ENCODE data around the gene MGME1.

MGME1 gene

GRCh38 chr20:17936286-17936760 lies 32.5 kb upstream of the MGME1 start:
- no peak overlapping the region for H3K27ac Mint-ChIP-seq
- peaks cover 12% of the 10 kb centered on the region for H3K36me3 Mint-ChIP-seq (ENCODE audit: low read depth)
- no peak overlapping the region for H3K4me3 Mint-ChIP-seq
- H3K9me3 Mint-ChIP-seq = peaks cover 4% of the 10 kb centered on the region
- H3K4me1 Mint-ChIP-seq (ENCODE audit: low read depth) = peaks cover 13% of the 10 kb centered on the region
- no peaks in the 10 kb centered on the region for H3K27me3 Mint-ChIP-seq (ENCODE audit: low read depth)

GRCh38 chr20:17936761-17937732 lies 31.8 kb upstream of the MGME1 start:
- Mint-ChIP-seq H3K4me1 (ENCODE audit: low read depth) (peaks cover 13% of the 10 kb centered on the region), H3K9me3 (peaks cover 3% of the 10 kb centered on the region), H3K27ac (no peak overlapping the region), H3K4me3 (no peak overlapping the region), H3K36me3 (ENCODE audit: low read depth) (peaks cover 17% of the 10 kb centered on the region), H3K27me3 (ENCODE audit: low read depth) (no peaks in the 10 kb centered on the region)

GRCh38 chr20:17938871-17939619 lies 29.8 kb upstream of the MGME1 start:
- no peak overlapping the region for H3K27ac Mint-ChIP-seq
- peaks cover 29% of the 10 kb centered on the region for H3K36me3 Mint-ChIP-seq (ENCODE audit: low read depth)
- peaks cover 17% of the 10 kb centered on the region for H3K4me1 Mint-ChIP-seq (ENCODE audit: low read depth)
- H3K9me3 Mint-ChIP-seq = no peaks in the 10 kb centered on the region
- H3K27me3 Mint-ChIP-seq (ENCODE audit: low read depth) = no peaks in the 10 kb centered on the region
- no peak overlapping the region for H3K4me3 Mint-ChIP-seq

GRCh38 chr20:17939622-17940223 lies 29.1 kb upstream of the MGME1 start:
- Mint-ChIP-seq H3K9me3 (no peaks in the 10 kb centered on the region), H3K27me3 (ENCODE audit: low read depth) (no peaks in the 10 kb centered on the region), H3K4me3 (no peak overlapping the region), H3K36me3 (ENCODE audit: low read depth) (peaks cover 30% of the 10 kb centered on the region), H3K27ac (peak overlapping the region; percentile 49), H3K4me1 (ENCODE audit: low read depth) (peaks cover 18% of the 10 kb centered on the region)

DNA sequence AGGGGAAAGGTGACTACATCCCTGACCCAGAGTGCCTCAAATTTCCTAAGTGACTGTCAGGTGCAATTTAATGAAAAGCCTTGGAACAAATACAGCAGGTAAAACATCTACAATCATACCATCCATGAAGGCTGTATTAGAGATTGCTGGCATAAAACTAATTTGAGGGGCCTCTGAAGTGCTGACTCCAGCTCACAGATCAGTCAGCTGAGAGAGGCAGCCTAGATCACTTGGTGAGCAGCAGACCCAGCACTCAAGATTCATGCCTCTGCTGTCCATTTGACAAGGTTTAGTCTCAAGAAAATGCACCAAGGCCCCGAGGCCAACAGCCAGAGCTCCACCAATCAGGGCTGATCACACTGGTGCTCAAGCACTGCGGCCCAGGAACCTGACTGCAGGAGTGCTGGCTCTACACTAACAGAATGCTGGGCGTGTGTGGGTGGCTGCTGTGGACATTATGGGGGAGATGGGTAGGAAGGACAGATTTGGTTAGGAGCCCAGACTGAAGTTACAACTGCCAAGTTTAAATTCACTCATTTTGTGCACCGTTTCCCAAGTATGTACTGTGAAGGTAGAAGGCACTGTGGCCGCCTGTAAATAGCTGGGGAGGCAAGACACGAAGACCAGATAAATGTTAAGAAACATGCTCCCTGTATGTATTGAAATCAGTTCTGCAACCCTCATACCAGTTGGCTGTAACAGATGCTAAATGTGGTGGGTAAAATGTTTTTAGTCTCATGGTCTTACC lies 28.4 kb upstream of the MGME1 start:
- Mint-ChIP-seq H3K36me3 (ENCODE audit: low read depth) (peaks cover 36% of the 10 kb centered on the region), H3K4me3 (no peak overlapping the region)

DNA sequence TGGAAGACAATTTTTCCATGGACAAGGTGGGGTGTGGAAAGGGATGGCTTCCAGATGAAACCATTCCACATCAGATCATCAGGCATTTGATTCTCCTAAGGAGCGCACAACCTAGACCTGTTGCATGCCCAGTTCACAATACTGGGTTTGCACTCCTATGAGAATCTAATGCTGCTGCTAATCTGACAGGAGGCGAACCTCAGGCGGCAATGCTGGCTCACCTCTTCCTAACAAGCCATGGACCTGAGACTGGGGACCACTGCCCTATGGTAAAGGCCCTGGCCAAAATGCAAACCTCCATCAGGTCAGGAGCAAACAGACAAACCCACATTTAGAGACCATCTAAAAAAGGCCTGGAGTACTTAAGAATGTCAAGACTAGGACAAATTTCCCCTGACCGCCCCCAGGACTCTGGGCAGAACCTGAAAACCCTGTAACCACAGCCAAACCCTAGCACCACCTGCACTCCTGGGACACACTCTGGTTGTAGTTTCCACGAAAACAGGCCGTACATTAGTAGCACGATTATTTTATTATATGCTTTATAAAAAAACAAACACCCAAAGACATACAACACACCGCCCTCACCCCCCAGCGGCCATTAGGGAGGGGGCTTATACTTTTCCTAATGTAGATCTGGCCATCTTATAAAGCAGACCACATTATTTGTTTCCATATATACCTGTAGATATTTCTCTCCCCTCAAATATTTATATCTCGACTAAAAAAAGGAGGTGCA lies 27.6 kb upstream of the MGME1 start:
- Mint-ChIP-seq H3K4me3 (no peak overlapping the region), H3K36me3 (ENCODE audit: low read depth) (peaks cover 42% of the 10 kb centered on the region), H3K27ac (no peak overlapping the region), H3K27me3 (ENCODE audit: low read depth) (no peaks in the 10 kb centered on the region), H3K9me3 (no peaks in the 10 kb centered on the region), H3K4me1 (ENCODE audit: low read depth) (peaks cover 22% of the 10 kb centered on the region)

More for the DNA sequence above, 28.4 kb upstream of the MGME1 start:
- peaks cover 22% of the 10 kb centered on the region for H3K4me1 Mint-ChIP-seq (ENCODE audit: low read depth)
- H3K27ac Mint-ChIP-seq = no peak overlapping the region
- no peaks in the 10 kb centered on the region for H3K9me3 Mint-ChIP-seq
- H3K27me3 Mint-ChIP-seq (ENCODE audit: low read depth) = no peaks in the 10 kb centered on the region

DNA sequence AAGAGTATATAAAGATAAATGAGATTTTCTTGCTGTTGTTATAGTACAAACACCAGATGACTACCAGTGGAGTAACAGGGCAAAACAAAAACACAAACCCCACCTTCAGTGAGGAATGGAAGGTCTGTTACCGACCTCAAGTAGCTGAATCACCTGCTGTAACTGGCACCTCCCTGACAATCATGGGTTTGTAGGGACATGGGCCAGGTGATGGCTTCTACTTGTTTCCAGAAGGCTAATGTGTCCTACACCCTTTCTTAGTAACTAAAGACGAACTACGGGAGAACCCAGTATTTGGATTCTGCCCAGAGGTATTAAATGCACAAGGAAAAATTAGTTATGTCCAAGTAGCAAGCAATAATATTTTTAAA lies 27.0 kb upstream of the MGME1 start:
- H3K4me3 Mint-ChIP-seq = no peak overlapping the region
- peaks cover 23% of the 10 kb centered on the region for H3K4me1 Mint-ChIP-seq (ENCODE audit: low read depth)
- no peaks in the 10 kb centered on the region for H3K9me3 Mint-ChIP-seq
- H3K36me3 Mint-ChIP-seq (ENCODE audit: low read depth) = peaks cover 47% of the 10 kb centered on the region
- no peak overlapping the region for H3K27ac Mint-ChIP-seq
- no peaks in the 10 kb centered on the region for H3K27me3 Mint-ChIP-seq (ENCODE audit: low read depth)

DNA sequence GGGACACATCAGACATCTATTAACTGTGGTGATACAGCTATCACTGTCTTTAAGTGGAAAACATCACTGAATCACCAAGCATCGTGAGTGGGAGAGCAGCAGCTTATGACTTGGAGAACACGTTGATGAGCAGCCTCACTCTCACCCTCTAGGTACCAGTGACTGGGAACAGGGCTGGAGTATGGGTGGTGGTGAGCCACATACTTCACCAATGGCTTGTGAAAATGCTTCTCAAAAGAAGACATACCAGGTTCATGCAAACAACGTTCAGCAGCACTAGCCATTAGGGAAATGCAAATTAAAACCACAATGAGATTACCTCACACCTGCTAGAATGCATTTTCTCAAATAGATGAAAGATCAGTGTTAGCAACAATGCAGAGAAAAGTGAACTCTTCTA lies 25.5 kb upstream of the MGME1 start:
- peaks cover 56% of the 10 kb centered on the region for H3K36me3 Mint-ChIP-seq (ENCODE audit: low read depth)
- H3K9me3 Mint-ChIP-seq = no peaks in the 10 kb centered on the region
- no peak overlapping the region for H3K4me3 Mint-ChIP-seq
- H3K4me1 Mint-ChIP-seq (ENCODE audit: low read depth) = peaks cover 24% of the 10 kb centered on the region
- no peaks in the 10 kb centered on the region for H3K27me3 Mint-ChIP-seq (ENCODE audit: low read depth)
- no peak overlapping the region for H3K27ac Mint-ChIP-seq

- Mint-ChIP-seq H3K27me3 (ENCODE audit: low read depth) (no peaks in the 10 kb centered on the region), H3K4me3 (no peak overlapping the region), H3K27ac (no peak overlapping the region), H3K9me3 (no peaks in the 10 kb centered on the region), H3K4me1 (ENCODE audit: low read depth) (peaks cover 15% of the 10 kb centered on the region), H3K36me3 (ENCODE audit: low read depth) (peaks cover 71% of the 10 kb centered on the region)
Measured at GRCh38 chr20:17944854-17945474, 23.9 kb upstream of the MGME1 start.

DNA sequence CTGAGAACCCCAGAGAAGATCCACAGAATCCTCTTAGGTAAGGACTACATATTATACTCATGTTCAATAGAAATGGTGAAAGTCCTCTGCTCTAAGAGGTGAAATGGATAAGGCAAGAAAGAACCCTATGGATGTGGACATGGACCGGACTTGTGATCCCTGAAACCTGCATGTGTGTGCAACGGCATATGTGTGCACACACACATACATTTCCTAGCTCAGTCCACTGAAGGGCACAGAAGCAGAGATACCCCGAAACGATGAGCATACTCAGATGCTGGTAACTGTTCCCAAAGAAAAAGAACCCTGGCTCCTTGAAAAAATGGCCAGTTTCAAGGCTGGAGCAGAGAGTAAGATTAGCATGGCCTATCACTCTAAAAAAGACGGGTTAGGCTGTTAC lies 22.8 kb upstream of the MGME1 start:
- Mint-ChIP-seq H3K4me3 (no peak overlapping the region), H3K9me3 (no peaks in the 10 kb centered on the region), H3K27ac (no peak overlapping the region), H3K36me3 (ENCODE audit: low read depth) (peaks cover 72% of the 10 kb centered on the region), H3K27me3 (ENCODE audit: low read depth) (no peaks in the 10 kb centered on the region), H3K4me1 (ENCODE audit: low read depth) (peaks cover 11% of the 10 kb centered on the region)

DNA sequence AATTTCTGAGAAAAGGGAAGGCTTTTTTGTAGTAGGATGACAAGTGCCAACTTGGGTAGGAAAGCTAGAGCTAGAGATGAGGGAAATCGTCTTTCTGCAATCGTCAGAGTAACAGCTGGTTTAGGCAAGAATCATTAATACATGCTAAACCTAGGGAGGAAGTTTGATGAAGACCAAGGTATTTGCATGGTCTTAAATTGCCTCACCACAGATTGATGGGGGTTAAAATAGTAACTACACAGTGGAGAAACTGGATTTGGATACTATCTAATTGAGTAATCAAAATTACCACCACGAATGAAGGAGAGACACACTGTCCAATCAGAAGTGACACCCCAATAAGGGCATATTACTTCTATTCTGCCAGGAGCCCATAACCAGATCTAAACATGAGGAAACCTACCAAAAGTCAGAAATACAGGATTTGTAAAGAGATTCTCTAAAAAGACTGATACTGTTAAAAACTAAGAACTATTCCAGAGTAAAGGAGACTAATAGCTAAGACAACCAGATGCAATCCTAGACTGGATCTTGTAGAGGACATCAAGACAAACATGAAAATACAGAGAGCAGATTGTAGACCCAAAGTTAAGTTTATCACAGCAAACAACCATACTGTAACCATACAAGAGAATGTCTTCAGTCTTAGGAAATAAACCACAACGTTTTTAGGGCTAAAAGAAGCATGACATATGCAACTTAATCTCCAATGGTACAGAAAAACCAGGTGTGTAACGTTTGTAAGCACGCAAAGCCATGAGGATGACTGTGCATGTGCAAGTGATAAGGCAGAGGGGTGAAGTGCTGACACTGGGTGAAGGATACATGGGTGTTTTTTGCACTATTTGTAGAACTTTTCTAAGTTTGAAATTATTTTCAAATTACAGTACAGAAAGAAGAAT lies 22.0 kb upstream of the MGME1 start:
- Mint-ChIP-seq H3K9me3 (no peaks in the 10 kb centered on the region), H3K4me3 (no peak overlapping the region), H3K27me3 (ENCODE audit: low read depth) (no peaks in the 10 kb centered on the region), H3K36me3 (ENCODE audit: low read depth) (peaks cover 70% of the 10 kb centered on the region), H3K27ac (no peak overlapping the region), H3K4me1 (ENCODE audit: low read depth) (peaks cover 11% of the 10 kb centered on the region)

GRCh38 chr20:17947474-17947815 lies 21.4 kb upstream of the MGME1 start:
- H3K36me3 Mint-ChIP-seq (ENCODE audit: low read depth) = peaks cover 70% of the 10 kb centered on the region

More at GRCh38 chr20:17947474-17947815, 21.4 kb upstream of the MGME1 start:
- no peak overlapping the region for H3K27ac Mint-ChIP-seq
- peaks cover 10% of the 10 kb centered on the region for H3K4me1 Mint-ChIP-seq (ENCODE audit: low read depth)
- H3K9me3 Mint-ChIP-seq = no peaks in the 10 kb centered on the region
- H3K27me3 Mint-ChIP-seq (ENCODE audit: low read depth) = no peaks in the 10 kb centered on the region
- no peak overlapping the region for H3K4me3 Mint-ChIP-seq
